Caco-2 (cell line): ENCODE results near the gene SMPX. TPM values are rescaled to one million over a fixed set of nuclear protein-coding genes. Genes with fewer than 3 reads are reported as not detected.

Source experiments
- BruUV-seq: library from RNA; stranded (reverse); fragments of 400-500 nt; replicated peaks from 2 replicates; lab custom pipeline; 2021; lab: Mats Ljungman, UMichigan
- CTCF ChIA-PET: fragments of 300-600 bp; sonication (Branson Sonifier 250); formaldehyde crosslinking; loops from one replicate; lab custom pipeline; 2022; ENCODE audit warnings: antibody characterized with exemption; lab: Charles Lee
- POLR2A ChIA-PET: fragments of 300-600 bp; sonication (Branson Sonifier 250); formaldehyde crosslinking; loops from one replicate; lab custom pipeline; 2022; ENCODE audit warnings: antibody characterized with exemption; lab: Charles Lee
- DNase-seq, 2 experiments: peaks; one replicate each; pipeline versions ENCODE4 v3.0.0 to v3.0.0-alpha.2; 2020 to 2022
- H3K27me3 ChIP-seq: replicated peaks from 2 replicates; pipeline ENCODE4 v1.6.0; 2011; ENCODE audit warnings: low read length; ENCODE audit not compliant: control insufficient read depth, insufficient read depth
- H3K36me3 ChIP-seq: 2 replicates; pipeline ENCODE4 v1.5.1; 2011; ENCODE audit warnings: low read length; ENCODE audit not compliant: control insufficient read depth, insufficient read depth
- H3K4me1 ChIP-seq: fragments of 250-450 bp; sonication (Bioruptor Pico); 2 replicates; pipeline ENCODE4 v1.5.1; 2020; ENCODE audit warnings: mild to moderate bottlenecking
- H3K4me3 ChIP-seq: 2 replicates; pipeline ENCODE4 v1.5.1; 2011; ENCODE audit warnings: low read depth, mild to moderate bottlenecking, control low read depth, low read length
- H3K9me3 ChIP-seq: fragments of 250-450 bp; sonication (Bioruptor Pico); 2 replicates; pipeline ENCODE4 v1.5.1; 2020; ENCODE audit warnings: mild to moderate bottlenecking, moderate library complexity
- H3K27ac Mint-ChIP-seq: one replicate; pipeline ENCODE4 v1.8.0; 2022; ENCODE audit warnings: mixed read lengths; ENCODE audit not compliant: unreplicated experiment
- H3K27me3 Mint-ChIP-seq: one replicate; pipeline ENCODE4 v1.8.0; 2022; ENCODE audit warnings: mixed read lengths; ENCODE audit not compliant: insufficient read depth, unreplicated experiment
- H3K36me3 Mint-ChIP-seq: one replicate; pipeline ENCODE4 v1.8.0; 2022; ENCODE audit warnings: mild to moderate bottlenecking, mixed read lengths; ENCODE audit not compliant: insufficient read depth, unreplicated experiment
- H3K4me1 Mint-ChIP-seq: one replicate; pipeline ENCODE4 v1.8.0; 2022; ENCODE audit warnings: low read depth, mixed read lengths; ENCODE audit not compliant: unreplicated experiment
- H3K4me3 Mint-ChIP-seq: one replicate; pipeline ENCODE4 v1.8.0; 2022; ENCODE audit warnings: mild to moderate bottlenecking, moderate library complexity, mixed read lengths; ENCODE audit not compliant: unreplicated experiment
- H3K9me3 Mint-ChIP-seq: one replicate; pipeline ENCODE4 v1.8.0; 2022; ENCODE audit warnings: mixed read lengths; ENCODE audit not compliant: unreplicated experiment
- intact Hi-C: fragments of 100-400 bp; cut with micrococcal nuclease; formaldehyde crosslinking; loops from one replicate; pipeline ENCODE4 v1.10.0; 2022; ENCODE audit not compliant: unreplicated experiment
- total RNA-seq: library from RNA; stranded (reverse); gene quantifications from 2 replicates; pipeline ENCODE4 v1.2.3, GENCODE V29; 2022
- TF ChIP-seq, protein P1 (sequence below), 2 experiments: fragments of 200-600 bp in 1 of 2; IDR thresholded peaks; 1 replicate in 1 of 2; 2 replicates in 1 of 2; pipeline versions ENCODE4 v1.5.1 to v1.8.0; 2011 to 2022; ENCODE audit warnings: antibody characterized with exemption in 1 of 2, control low read depth in 1 of 2, inconsistent platforms in 1 of 2, low read depth in 1 of 2, low read length in 1 of 2, mild to moderate bottlenecking in 1 of 2, moderate library complexity in 1 of 2; ENCODE audit not compliant: insufficient read depth in 1 of 2, severe bottlenecking in 1 of 2, unreplicated experiment in 1 of 2

SMPX gene
- total RNA-seq, 1 experiment from 2014 or later: 2.9 TPM

DNA sequence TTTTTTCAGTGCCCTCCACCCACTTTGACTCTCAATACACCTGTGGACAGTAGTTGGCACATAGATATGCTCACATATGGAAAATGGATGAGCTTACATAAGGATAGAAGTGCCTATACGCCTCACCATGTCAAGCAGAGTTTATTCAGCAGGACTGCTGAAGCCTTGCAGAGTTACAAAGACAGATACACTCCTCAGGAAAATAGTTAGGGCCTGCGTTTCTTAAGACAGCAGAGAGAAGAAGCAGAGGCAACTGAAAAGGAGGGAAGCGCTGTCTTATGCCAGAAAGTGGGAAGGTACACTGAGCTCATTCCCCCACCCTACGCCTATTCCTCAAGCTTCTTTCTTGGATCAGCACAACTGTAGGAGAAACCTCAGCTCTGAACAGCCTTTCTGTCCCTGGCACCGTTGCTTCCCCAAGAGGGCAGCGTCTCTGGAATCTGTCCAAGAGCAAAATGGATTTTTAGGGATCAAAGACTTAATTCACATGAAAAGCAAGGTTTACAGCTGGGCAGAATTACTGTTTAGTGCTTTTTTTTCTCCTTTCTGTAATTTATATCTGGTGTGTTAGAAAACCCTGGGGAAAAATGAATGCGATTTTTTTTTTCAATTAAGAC, 44.2 kb upstream of the SMPX start:
- ChIA-PET CTCF (no interaction called here), POLR2A (no interaction called here)
- TF ChIP-seq, protein P1, sequence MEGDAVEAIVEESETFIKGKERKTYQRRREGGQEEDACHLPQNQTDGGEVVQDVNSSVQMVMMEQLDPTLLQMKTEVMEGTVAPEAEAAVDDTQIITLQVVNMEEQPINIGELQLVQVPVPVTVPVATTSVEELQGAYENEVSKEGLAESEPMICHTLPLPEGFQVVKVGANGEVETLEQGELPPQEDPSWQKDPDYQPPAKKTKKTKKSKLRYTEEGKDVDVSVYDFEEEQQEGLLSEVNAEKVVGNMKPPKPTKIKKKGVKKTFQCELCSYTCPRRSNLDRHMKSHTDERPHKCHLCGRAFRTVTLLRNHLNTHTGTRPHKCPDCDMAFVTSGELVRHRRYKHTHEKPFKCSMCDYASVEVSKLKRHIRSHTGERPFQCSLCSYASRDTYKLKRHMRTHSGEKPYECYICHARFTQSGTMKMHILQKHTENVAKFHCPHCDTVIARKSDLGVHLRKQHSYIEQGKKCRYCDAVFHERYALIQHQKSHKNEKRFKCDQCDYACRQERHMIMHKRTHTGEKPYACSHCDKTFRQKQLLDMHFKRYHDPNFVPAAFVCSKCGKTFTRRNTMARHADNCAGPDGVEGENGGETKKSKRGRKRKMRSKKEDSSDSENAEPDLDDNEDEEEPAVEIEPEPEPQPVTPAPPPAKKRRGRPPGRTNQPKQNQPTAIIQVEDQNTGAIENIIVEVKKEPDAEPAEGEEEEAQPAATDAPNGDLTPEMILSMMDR (IDR thresholded peaks at IDR 0.05; ENCODE audit: insufficient read depth in 1 of 2, low read depth in 1 of 2, low read length in 1 of 2, severe bottlenecking in 1 of 2, unreplicated experiment in 1 of 2): no peak
- Histone ChIP-seq H3K4me1 (peaks cover 20% of the 10 kb centered on the region; the same call in 1 of the 2 replicates), H3K36me3 (no peaks in the 10 kb centered on the region), H3K9me3 (no peaks in the 10 kb centered on the region), H3K27me3 (no peaks in the 10 kb centered on the region), H3K4me3 (no peak overlapping the region)
- Mint-ChIP-seq H3K36me3 (no peaks in the 10 kb centered on the region), H3K27me3 (no peaks in the 10 kb centered on the region), H3K9me3 (no peaks in the 10 kb centered on the region), H3K4me3 (no peak overlapping the region), H3K27ac (no peak overlapping the region), H3K4me1 (no peaks in the 10 kb centered on the region)
- intact Hi-C loops: no loop called here
- no TSS peak for BruUV-seq
- DNase-seq: no peak

GRCh38 chrX:21800344-21800770, 42.4 kb upstream of the SMPX start:
- H3K27ac Mint-ChIP-seq: no peak overlapping the region
- no peaks in the 10 kb centered on the region for H3K27me3 ChIP-seq
- no TSS peak for BruUV-seq
- POLR2A ChIA-PET: no interaction called here
- H3K4me3 ChIP-seq: no peak overlapping the region
- CTCF ChIA-PET: no interaction called here
- no peaks in the 10 kb centered on the region for H3K36me3 ChIP-seq
- H3K4me1 Mint-ChIP-seq: no peaks in the 10 kb centered on the region
- H3K27me3 Mint-ChIP-seq: no peaks in the 10 kb centered on the region
- H3K4me1 ChIP-seq: peaks cover 20% of the 10 kb centered on the region; the same call in 1 of the 2 replicates
- no peak overlapping the region for H3K4me3 Mint-ChIP-seq
- no peak for DNase-seq
- TF ChIP-seq, protein P1 (IDR thresholded peaks at IDR 0.05; ENCODE audit: insufficient read depth in 1 of 2, low read depth in 1 of 2, low read length in 1 of 2, severe bottlenecking in 1 of 2, unreplicated experiment in 1 of 2): no peak
- no peaks in the 10 kb centered on the region for H3K9me3 ChIP-seq
- intact Hi-C loops: no loop called here
- H3K36me3 Mint-ChIP-seq: no peaks in the 10 kb centered on the region
- H3K9me3 Mint-ChIP-seq: no peaks in the 10 kb centered on the region

DNA sequence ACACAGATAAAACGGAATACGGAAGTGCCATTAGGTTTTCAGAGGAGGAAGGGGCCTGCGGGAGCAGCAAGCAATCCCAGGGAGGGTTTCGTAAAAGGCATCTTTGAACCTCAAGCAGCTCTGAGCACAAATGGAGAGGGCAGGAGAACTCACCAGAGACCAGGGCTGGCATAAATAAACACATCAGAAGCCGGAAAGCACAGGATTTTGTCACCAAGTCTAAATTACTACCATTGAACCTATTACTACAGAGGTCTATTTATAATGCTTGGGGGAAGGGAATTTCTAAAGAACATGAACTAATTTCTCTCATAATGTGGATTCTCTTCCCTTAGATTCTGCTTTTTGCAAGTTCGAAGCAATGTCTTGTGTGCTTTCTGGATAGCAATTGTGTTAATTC, 41.9 kb upstream of the SMPX start:
- Histone ChIP-seq H3K4me3 (no peak overlapping the region), H3K4me1 (peaks cover 20% of the 10 kb centered on the region; the same call in 1 of the 2 replicates), H3K36me3 (no peaks in the 10 kb centered on the region), H3K9me3 (no peaks in the 10 kb centered on the region), H3K27me3 (no peaks in the 10 kb centered on the region)
- no peaks in the 10 kb centered on the region for H3K36me3 Mint-ChIP-seq
- H3K27me3 Mint-ChIP-seq: no peaks in the 10 kb centered on the region
- no TSS peak for BruUV-seq
- no peak for DNase-seq
- POLR2A ChIA-PET: no interaction called here
- TF ChIP-seq, protein P1 (IDR thresholded peaks at IDR 0.05; ENCODE audit: insufficient read depth in 1 of 2, low read depth in 1 of 2, low read length in 1 of 2, severe bottlenecking in 1 of 2, unreplicated experiment in 1 of 2): no peak
- intact Hi-C loops: no loop called here
- H3K4me3 Mint-ChIP-seq: no peak overlapping the region
- CTCF ChIA-PET: no interaction called here
- H3K27ac Mint-ChIP-seq: no peak overlapping the region
- no peaks in the 10 kb centered on the region for H3K9me3 Mint-ChIP-seq
- H3K4me1 Mint-ChIP-seq: no peaks in the 10 kb centered on the region
